A549 (cell line): ENCODE measurements around the gene MUC20. TPM values are rescaled to one million over a fixed set of nuclear protein-coding genes. Genes with fewer than 3 reads are reported as not detected.

ENCODE experiments used
- ATAC-seq, 2 experiments: fragments of 200-7000 bp in 1 of 2; fragments of >200 bp in 1 of 2; cut with Nextera tagmentation in 1 of 2; cut with Tn5 transposase in 1 of 2; 3 replicates each; pipeline versions ENCODE4 v1.8.0 to v1.9.1; 2018 to 2020; ENCODE audit warnings: mild to moderate bottlenecking in 1 of 2, moderate library complexity in 1 of 2
- CTCF ChIA-PET: fragments of 300-600 bp; sonication (Branson Sonifier 250); formaldehyde crosslinking; extraction: SDS; loops from one replicate; lab custom pipeline; 2021; ENCODE audit warnings: antibody characterized with exemption, inconsistent platforms; lab: Yijun Ruan, JAX
- POLR2A ChIA-PET: fragments of 350-600 bp; formaldehyde crosslinking; extraction: SDS; loops from one replicate; lab custom pipeline; 2021; ENCODE audit warnings: antibody characterized with exemption, inconsistent platforms; lab: Yijun Ruan, JAX
- DNase-seq, 2 experiments: peaks; one replicate each; pipeline versions ENCODE4 v3.0.0 to v3.0.0-alpha.2; 2011 to 2016; ENCODE audit warnings: low read depth in 1 of 2, low spot score in 1 of 2
- FAIRE-seq: peaks from 2 replicates; lab custom pipeline; 2011; peaks lifted over from hg19 to GRCh38; lab: Jason Lieb, UNC
- H3K27ac ChIP-seq, 2 experiments: fragments of >200 bp; sonication (Bioruptor Twin); formaldehyde crosslinking; 3 replicates each; pipeline ENCODE4 v1.5.1; 2016 to 2017
- H3K4me1 ChIP-seq: fragments of >200 bp; sonication (Bioruptor Twin); formaldehyde crosslinking; 3 replicates; pipeline ENCODE4 v1.6.1; 2016
- H3K4me2 ChIP-seq: fragments of >200 bp; sonication (Bioruptor Twin); formaldehyde crosslinking; 3 replicates; pipeline ENCODE4 v1.6.1; 2016
- H3K4me3 ChIP-seq: fragments of >200 bp; sonication (Bioruptor Twin); formaldehyde crosslinking; 3 replicates; pipeline ENCODE4 v1.5.1; 2016
- H3K9me3 ChIP-seq: fragments of >200 bp; sonication (Bioruptor Twin); formaldehyde crosslinking; 3 replicates; pipeline ENCODE4 v1.6.1; 2016
- BCL3 ChIP-seq: fragments of >200 bp; sonication (Bioruptor Twin); formaldehyde crosslinking; IDR thresholded peaks from 3 replicates; pipeline ENCODE4 v1.6.1; 2016
- CEBPB ChIP-seq, 2 experiments: fragments of >200 bp in 1 of 2; sonication (Bioruptor Twin) in 1 of 2; formaldehyde crosslinking in 1 of 2; IDR thresholded peaks; 2 replicates each; pipeline ENCODE4 v1.6.1; 2012 to 2016
- EP300 ChIP-seq, 2 experiments: fragments of >200 bp; sonication (Bioruptor Twin); formaldehyde crosslinking; IDR thresholded peaks; 2 replicates in 1 of 2; 3 replicates in 1 of 2; pipeline ENCODE4 v1.6.1; 2016 to 2017
- ESRRA ChIP-seq: fragments of 150-350 bp; IDR thresholded peaks from 2 replicates; pipeline ENCODE4 v1.6.1; 2014; ENCODE audit warnings: mild to moderate bottlenecking, low read length, borderline replicate concordance
- FOXS1 ChIP-seq: fragments of 250-450 bp; sonication (Bioruptor Pico); IDR thresholded peaks from 2 replicates; pipeline ENCODE4 v1.5.0; 2020; ENCODE audit warnings: mild to moderate bottlenecking, moderate library complexity
- HDAC2 ChIP-seq: fragments of 200-600 bp; sonication (generic); IDR thresholded peaks from 2 replicates; pipeline ENCODE4 v1.6.1; 2016
- HOXA7 ChIP-seq: fragments of 250-450 bp; sonication (Bioruptor Pico); IDR thresholded peaks from 2 replicates; pipeline ENCODE4 v1.5.0; 2020; ENCODE audit warnings: mild to moderate bottlenecking, moderate library complexity
- HOXB5 ChIP-seq: fragments of 250-450 bp; sonication (Bioruptor Pico); IDR thresholded peaks from 2 replicates; pipeline ENCODE4 v1.5.0; 2020; ENCODE audit warnings: mild to moderate bottlenecking, moderate library complexity
- JUNB ChIP-seq: fragments of >200 bp; sonication (Bioruptor Twin); formaldehyde crosslinking; IDR thresholded peaks from 2 replicates; pipeline ENCODE4 v1.6.1; 2016
- KDM1A ChIP-seq: fragments of 200-600 bp; sonication (generic); IDR thresholded peaks from 2 replicates; pipeline ENCODE4 v1.6.1; 2016; ENCODE audit warnings: low read depth, mild to moderate bottlenecking
- KDM5A ChIP-seq: fragments of 200-600 bp; sonication (generic); IDR thresholded peaks from 2 replicates; pipeline ENCODE4 v1.6.1; 2016; ENCODE audit warnings: antibody characterized with exemption, mild to moderate bottlenecking
- MAFK ChIP-seq: fragments of 450-650 bp; IDR thresholded peaks from 2 replicates; pipeline ENCODE4 v1.6.1; 2014; ENCODE audit not compliant: partially characterized antibody
- NPAS2 ChIP-seq: fragments of 250-450 bp; sonication (Bioruptor Pico); IDR thresholded peaks from 2 replicates; pipeline ENCODE4 v1.8.0; 2022; ENCODE audit warnings: mild to moderate bottlenecking, moderate library complexity, borderline replicate concordance
- NR3C1 ChIP-seq: fragments of >200 bp; sonication (Bioruptor Twin); formaldehyde crosslinking; IDR thresholded peaks from 3 replicates; pipeline ENCODE4 v1.6.1; 2017
- PBX3 ChIP-seq: IDR thresholded peaks from 2 replicates; pipeline ENCODE4 v1.6.1; 2012
- POLR2A ChIP-seq: IDR thresholded peaks from 2 replicates; pipeline ENCODE4 v1.6.1; 2012; ENCODE audit warnings: mild to moderate bottlenecking, low read length
- POLR2AphosphoS2 ChIP-seq: conservative IDR thresholded peaks from 2 replicates; pipeline ENCODE4 v1.6.1; 2012; ENCODE audit warnings: low read length, improper control_type of control experiment, inconsistent platforms
- RCOR1 ChIP-seq: fragments of 150-350 bp; IDR thresholded peaks from 2 replicates; pipeline ENCODE4 v1.6.1; 2014; ENCODE audit warnings: antibody characterized with exemption, low read length, low read depth
- RFX5 ChIP-seq: fragments of 450-650 bp; IDR thresholded peaks from 2 replicates; pipeline ENCODE4 v1.7.1; 2014; ENCODE audit warnings: antibody characterized with exemption, mild to moderate bottlenecking, moderate library complexity
- SREBF2 ChIP-seq: fragments of 450-650 bp; IDR thresholded peaks from 2 replicates; pipeline ENCODE4 v1.6.1; 2014; ENCODE audit warnings: mild to moderate bottlenecking, moderate library complexity
- TP53 ChIP-seq: fragments of 250-450 bp; sonication (Bioruptor Pico); IDR thresholded peaks from 2 replicates; pipeline ENCODE4 v1.5.0; 2021; ENCODE audit warnings: mild to moderate bottlenecking, moderate library complexity
- USF2 ChIP-seq: fragments of 450-650 bp; IDR thresholded peaks from 2 replicates; pipeline ENCODE4 v1.6.1; 2014; ENCODE audit warnings: antibody characterized with exemption
- ZSCAN20 ChIP-seq: fragments of 250-450 bp; sonication (Bioruptor Pico); IDR thresholded peaks from 2 replicates; pipeline ENCODE4 v1.8.0; 2022; ENCODE audit warnings: mild to moderate bottlenecking, moderate library complexity
- WGBS: methylation state at CpG from one replicate; pipeline ENCODE4 v1.1.6; 2017; ENCODE audit errors: missing lambda C conversion rate; 5-methylcytosine and 5-hydroxymethylcytosine counted together
- polyA plus RNA-seq, 4 experiments: library from polyadenylated mRNA; depleted of rRNA in 3 of 4; stranded (reverse); fragments of >200 nt; fragmentation: RNase III in 1 of 4; extraction: RNeasy Plus Mini Kit Qiagen cat#74134 plus additional on column Dnase treatment in 1 of 4; gene quantifications; 2 replicates in 3 of 4; 3 replicates in 1 of 4; pipeline ENCODE4 v1.2.3, GENCODE V29; 2011 to 2017
- TF ChIP-seq, protein P1 (sequence below): fragments of 200-600 bp; sonication (generic); IDR thresholded peaks from 2 replicates; pipeline ENCODE4 v1.6.1; 2016; ENCODE audit warnings: antibody characterized with exemption, mild to moderate bottlenecking, moderate library complexity

The MUC20 gene
- polyA plus RNA-seq, 2 of the 4 experiments (the other 2 are of a cell fraction) = 0.44 to 0.87 TPM

- Histone ChIP-seq H3K9me3 (no peaks in the 10 kb centered on the region), H3K27ac (no peak overlapping the region), H3K4me3 (no peak overlapping the region), H3K4me2 (no peak overlapping the region), H3K4me1 (no peaks in the 10 kb centered on the region)
- 54% methylated on average over 4 of the region's 4 CpGs for WGBS
- no peak for ATAC-seq
- CTCF ChIA-PET = interaction anchor here (0.9 to 1.8 kb wide), 2 partner anchors 17 to 119 kb away, joined by 3 to 4 read pairs; no protein-coding TSS in a partner anchor
- TF ChIP-seq ESRRA = no peak
- no peak for TF ChIP-seq HDAC2
- no peak for TF ChIP-seq HOXA7 (CRISPR knock-in tag)
- no peak for TF ChIP-seq NR3C1
- no peak for TF ChIP-seq KDM1A
- no peak for FAIRE-seq
- no peak for DNase-seq
- POLR2A ChIA-PET = no interaction called here
Measured at GRCh38 chr3:195744437-195744836, 23.7 kb downstream of the MUC20 start.

DNA sequence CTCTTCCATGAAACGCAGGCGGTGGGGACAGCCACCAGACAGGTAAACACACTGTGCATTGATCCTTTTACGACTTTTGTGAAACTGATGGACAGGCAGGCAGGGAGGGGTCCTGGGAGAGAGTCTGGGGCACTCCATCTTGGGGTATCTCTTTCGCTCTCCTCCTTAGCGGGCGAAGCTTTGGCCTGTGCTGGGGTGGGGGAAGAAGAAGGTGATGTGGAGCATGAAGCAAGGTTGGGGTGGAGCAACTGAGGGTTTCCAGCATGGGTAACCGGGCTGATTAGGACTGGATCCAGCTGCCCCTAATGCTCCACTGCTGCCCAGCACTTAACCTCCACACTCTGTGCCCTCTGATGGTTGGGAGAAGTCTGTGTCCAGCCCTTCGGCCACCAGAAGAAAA is 25.6 kb downstream of the MUC20 start:
- POLR2A ChIA-PET = no interaction called here
- Histone ChIP-seq H3K27ac (no peak overlapping the region), H3K4me3 (no peak overlapping the region), H3K4me2 (no peak overlapping the region), H3K4me1 (no peaks in the 10 kb centered on the region), H3K9me3 (no peaks in the 10 kb centered on the region)
- no peak for FAIRE-seq
- no peak for ATAC-seq
- CTCF ChIA-PET = interaction anchor here (1.2 to 2.4 kb wide), 4 partner anchors 17 to 121 kb away, joined by 4 to 8 read pairs (median 5); partner anchors contain the start of gene MUC20
- WGBS = 83% methylated on average over 8 of the region's 8 CpGs
- TF ChIP-seq SREBF2 = no peak
- TF ChIP-seq NPAS2 = no peak
- TF ChIP-seq MAFK = no peak
- no peak for TF ChIP-seq USF2
- no peak for TF ChIP-seq RFX5
- no peak for TF ChIP-seq PBX3
- TF ChIP-seq JUNB = no peak
- no peak for DNase-seq

DNA sequence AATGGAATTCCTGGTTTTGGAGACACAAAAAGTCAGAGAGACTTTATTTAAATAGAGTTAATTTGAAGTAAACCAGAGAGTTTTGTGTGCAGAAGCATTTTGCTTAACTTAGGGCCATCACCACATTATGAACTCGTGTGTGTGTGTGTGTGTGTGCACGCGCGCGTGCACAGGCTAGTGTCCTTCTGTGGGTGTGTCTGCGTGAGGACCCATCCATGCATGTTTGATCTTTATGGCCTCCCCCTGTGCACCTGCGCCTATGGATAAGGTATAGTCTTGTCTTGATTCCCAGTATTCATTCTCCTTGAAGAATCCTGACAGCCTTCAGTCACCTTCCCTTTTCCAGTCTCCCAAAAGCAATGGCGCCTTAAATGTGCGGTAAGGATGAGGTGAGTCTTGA is 26.0 kb downstream of the MUC20 start:
- H3K27ac ChIP-seq = no peak overlapping the region
- DNase-seq = no peak
- H3K4me3 ChIP-seq = no peak overlapping the region
- ATAC-seq = no peak
- H3K9me3 ChIP-seq = no peaks in the 10 kb centered on the region
- WGBS = 84% methylated on average over 9 of the region's 9 CpGs
- POLR2A ChIA-PET = no interaction called here
- no peak for FAIRE-seq
- no peaks in the 10 kb centered on the region for H3K4me1 ChIP-seq
- TF ChIP-seq POLR2A (no peak), RCOR1 (no peak), CEBPB (IDR thresholded peaks at IDR 0.05) (no peak)
- CTCF ChIA-PET = interaction anchor here (1.0 to 2.4 kb wide), 5 partner anchors 26 to 105 kb away, joined by 3 to 6 read pairs (median 4); partner anchors contain the start of gene MUC20
- no peak overlapping the region for H3K4me2 ChIP-seq

DNA sequence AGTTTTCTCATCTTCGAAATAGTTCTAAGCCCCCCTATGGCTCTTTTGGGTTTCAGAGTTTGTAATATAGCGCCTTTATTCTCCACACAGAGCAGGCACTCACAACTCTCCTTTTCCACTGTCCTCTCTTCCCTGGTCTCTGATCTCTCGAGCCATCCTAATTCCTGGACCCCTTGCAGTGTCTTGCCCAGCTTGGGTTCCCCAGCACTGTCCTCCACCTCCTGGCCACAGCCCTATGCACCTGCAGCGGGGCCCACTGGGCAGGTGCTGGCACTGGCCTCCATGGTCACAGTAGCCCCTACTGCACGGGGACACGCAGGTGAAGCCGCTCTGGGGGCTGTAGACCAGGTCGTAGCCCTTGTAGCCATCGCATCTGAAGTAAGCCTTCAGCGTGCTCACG is 27.9 kb downstream of the MUC20 start:
- 91% methylated on average over 11 of the region's 11 CpGs for WGBS
- no peak for DNase-seq
- no peak overlapping the region for H3K4me2 ChIP-seq
- TF ChIP-seq ESRRA (no peak), FOXS1 (no peak), BCL3 (no peak), PBX3 (no peak), EP300 (IDR thresholded peaks at IDR 0.05) (no peak), JUNB (no peak), NPAS2 (no peak), HOXB5 (CRISPR knock-in tag) (no peak), KDM5A (no peak), RFX5 (no peak), TP53 (CRISPR knock-in tag) (no peak), ZSCAN20 (CRISPR knock-in tag) (no peak), POLR2AphosphoS2 (no peak)
- TF ChIP-seq, protein P1, sequence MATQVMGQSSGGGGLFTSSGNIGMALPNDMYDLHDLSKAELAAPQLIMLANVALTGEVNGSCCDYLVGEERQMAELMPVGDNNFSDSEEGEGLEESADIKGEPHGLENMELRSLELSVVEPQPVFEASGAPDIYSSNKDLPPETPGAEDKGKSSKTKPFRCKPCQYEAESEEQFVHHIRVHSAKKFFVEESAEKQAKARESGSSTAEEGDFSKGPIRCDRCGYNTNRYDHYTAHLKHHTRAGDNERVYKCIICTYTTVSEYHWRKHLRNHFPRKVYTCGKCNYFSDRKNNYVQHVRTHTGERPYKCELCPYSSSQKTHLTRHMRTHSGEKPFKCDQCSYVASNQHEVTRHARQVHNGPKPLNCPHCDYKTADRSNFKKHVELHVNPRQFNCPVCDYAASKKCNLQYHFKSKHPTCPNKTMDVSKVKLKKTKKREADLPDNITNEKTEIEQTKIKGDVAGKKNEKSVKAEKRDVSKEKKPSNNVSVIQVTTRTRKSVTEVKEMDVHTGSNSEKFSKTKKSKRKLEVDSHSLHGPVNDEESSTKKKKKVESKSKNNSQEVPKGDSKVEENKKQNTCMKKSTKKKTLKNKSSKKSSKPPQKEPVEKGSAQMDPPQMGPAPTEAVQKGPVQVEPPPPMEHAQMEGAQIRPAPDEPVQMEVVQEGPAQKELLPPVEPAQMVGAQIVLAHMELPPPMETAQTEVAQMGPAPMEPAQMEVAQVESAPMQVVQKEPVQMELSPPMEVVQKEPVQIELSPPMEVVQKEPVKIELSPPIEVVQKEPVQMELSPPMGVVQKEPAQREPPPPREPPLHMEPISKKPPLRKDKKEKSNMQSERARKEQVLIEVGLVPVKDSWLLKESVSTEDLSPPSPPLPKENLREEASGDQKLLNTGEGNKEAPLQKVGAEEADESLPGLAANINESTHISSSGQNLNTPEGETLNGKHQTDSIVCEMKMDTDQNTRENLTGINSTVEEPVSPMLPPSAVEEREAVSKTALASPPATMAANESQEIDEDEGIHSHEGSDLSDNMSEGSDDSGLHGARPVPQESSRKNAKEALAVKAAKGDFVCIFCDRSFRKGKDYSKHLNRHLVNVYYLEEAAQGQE = no peak

More for the DNA sequence above, 27.9 kb downstream of the MUC20 start:
- no peak overlapping the region for H3K27ac ChIP-seq
- CTCF ChIA-PET = interaction anchor here (0.6 to 1.5 kb wide), 4 partner anchors 10 to 127 kb away, joined by 3 to 4 read pairs (median 4); no protein-coding TSS in a partner anchor
- H3K4me3 ChIP-seq = no peak overlapping the region
- H3K9me3 ChIP-seq = no peaks in the 10 kb centered on the region
- H3K4me1 ChIP-seq = no peaks in the 10 kb centered on the region
- FAIRE-seq (no peak), ATAC-seq (peak in 1 of 2 experiments; percentile 6; a peak in 2 of 6 replicates)
- POLR2A ChIA-PET = no interaction called here
